Fibroblast of lung (primary cell): ENCODE results near the gene SLC38A10. TPM values are rescaled to one million over a fixed set of nuclear protein-coding genes. Genes with fewer than 3 reads are reported as not detected.

Source experiments
- DNase-seq, 2 donors: peaks; one replicate each; pipeline versions ENCODE4 v3.0.0 to v3.0.0-alpha.2; 2010; ENCODE audit warnings: low read depth in 2 of 2
- H2AFZ ChIP-seq: 2 replicates; pipeline ENCODE4 v1.5.1; 2012; ENCODE audit warnings: low read length, control low read depth, inconsistent platforms
- H3K27ac ChIP-seq: 2 replicates; pipeline ENCODE4 v1.5.1; 2011; ENCODE audit warnings: low read length, control low read depth; ENCODE audit not compliant: insufficient read depth
- H3K27me3 ChIP-seq: 2 replicates; pipeline ENCODE4 v1.5.1; 2011; ENCODE audit warnings: mild to moderate bottlenecking, low read length; ENCODE audit not compliant: control insufficient read depth, insufficient read depth
- H3K36me3 ChIP-seq: 2 replicates; pipeline ENCODE4 v1.5.1; 2011; ENCODE audit warnings: low read length; ENCODE audit not compliant: control insufficient read depth, insufficient read depth
- H3K4me1 ChIP-seq: 2 replicates; pipeline ENCODE4 v1.5.1; 2011; ENCODE audit warnings: low read length; ENCODE audit not compliant: control insufficient read depth, insufficient read depth; ENCODE audit errors: extremely low read depth
- H3K4me2 ChIP-seq: 2 replicates; pipeline ENCODE4 v1.5.1; 2011; ENCODE audit warnings: low read length, control low read depth; ENCODE audit not compliant: insufficient read depth; ENCODE audit errors: extremely low read depth
- H3K4me3 ChIP-seq, 4 experiments: fragments of 200-600 bp in 1 of 4; sonication (generic) in 1 of 4; replicated peaks in 1 of 4; 2 replicates each; pipeline ENCODE4 v1.5.1; 2011 to 2016; ENCODE audit warnings: low read length in 4 of 4, low read depth in 3 of 4, mild to moderate bottlenecking in 3 of 4, control low read depth in 2 of 4, inconsistent platforms in 1 of 4, mixed read lengths in 1 of 4; ENCODE audit not compliant: insufficient read depth in 1 of 4; ENCODE audit errors: control extremely low read depth in 1 of 4
- H3K79me2 ChIP-seq: 2 replicates; pipeline ENCODE4 v1.5.1; 2012; ENCODE audit warnings: mild to moderate bottlenecking, low read length, inconsistent platforms; ENCODE audit not compliant: control insufficient read depth, insufficient read depth
- H3K9ac ChIP-seq: 2 replicates; pipeline ENCODE4 v1.5.1; 2011; ENCODE audit warnings: mild to moderate bottlenecking, low read length, control low read depth; ENCODE audit not compliant: insufficient read depth
- H3K9me3 ChIP-seq: 2 replicates; pipeline ENCODE4 v1.5.1; 2012; ENCODE audit warnings: low read depth, low read length; ENCODE audit not compliant: control insufficient read depth, insufficient read depth
- H4K20me1 ChIP-seq: 2 replicates; pipeline ENCODE4 v1.5.1; 2011; ENCODE audit warnings: low read length; ENCODE audit not compliant: control insufficient read depth, insufficient read depth; ENCODE audit errors: extremely low read depth
- CTCF ChIP-seq, 2 donors: IDR thresholded peaks in 1 of 2; conservative IDR thresholded peaks in 1 of 2; 1 replicate in 1 of 2; 2 replicates in 1 of 2; pipeline ENCODE4 v1.5.1; 2011 to 2012; ENCODE audit warnings: low read length in 2 of 2, control low read depth in 1 of 2, inconsistent platforms in 1 of 2, low read depth in 1 of 2, mild to moderate bottlenecking in 1 of 2
- EZH2 ChIP-seq: IDR thresholded peaks from 2 replicates; pipeline ENCODE4 v1.5.1; 2012; ENCODE audit warnings: low read length, control low read depth, mild to moderate bottlenecking; ENCODE audit errors: missing control alignments
- polyA plus RNA-seq, 2 donors: library from polyadenylated mRNA; depleted of rRNA in 1 of 2; stranded (reverse) in 1 of 2; unstranded in 1 of 2; fragments of >200 nt; gene quantifications; 2 replicates each; pipeline ENCODE4 v1.2.1, GENCODE V29; 2011 to 2012; ENCODE audit warnings: missing spikeins in 1 of 2
- total RNA-seq: library from RNA; depleted of rRNA; stranded (reverse); fragments of >200 nt; gene quantifications from 2 replicates; pipeline ENCODE4 v1.2.1, GENCODE V29; 2014

Gene SLC38A10
- total and polyA plus RNA-seq, 2 donors (not counting 1 experiment from before 2014, with no cell fraction given) = 23.6 to 53.2 TPM

GRCh38 chr17:81333616-81334368 is 38.7 kb upstream of the SLC38A10 start:
- Histone ChIP-seq H4K20me1 (no peaks in the 10 kb centered on the region), H3K4me1 (peaks cover 10% of the 10 kb centered on the region), H3K27ac (no peak overlapping the region), H3K27me3 (peaks cover 28% of the 10 kb centered on the region), H3K4me2 (no peak overlapping the region), H3K36me3 (no peaks in the 10 kb centered on the region), H2AFZ (no peak overlapping the region), H3K4me3 (no peak overlapping the region), H3K79me2 (peaks cover 5% of the 10 kb centered on the region), H3K9me3 (no peaks in the 10 kb centered on the region), H3K9ac (no peak overlapping the region)
- TF ChIP-seq CTCF (conservative IDR thresholded peaks at IDR 0.05 in 1 of 2, IDR thresholded peaks at IDR 0.05 in 1 of 2; ENCODE audit: low read depth in 1 of 2, low read length in 2 of 2) = no peak
- TF ChIP-seq EZH2 = no peak
- no peak for DNase-seq

GRCh38 chr17:81332914-81333528 is 37.9 kb upstream of the SLC38A10 start:
- peaks cover 28% of the 10 kb centered on the region for H3K27me3 ChIP-seq
- no peaks in the 10 kb centered on the region for H4K20me1 ChIP-seq
- H3K79me2 ChIP-seq = no peaks in the 10 kb centered on the region
- no peak overlapping the region for H3K27ac ChIP-seq
- no peak overlapping the region for H3K4me3 ChIP-seq
- DNase-seq = no peak
- peaks cover 10% of the 10 kb centered on the region for H3K4me1 ChIP-seq
- H3K36me3 ChIP-seq = no peaks in the 10 kb centered on the region
- H3K4me2 ChIP-seq = no peak overlapping the region
- H3K9ac ChIP-seq = no peak overlapping the region
- TF ChIP-seq CTCF (conservative IDR thresholded peaks at IDR 0.05 in 1 of 2, IDR thresholded peaks at IDR 0.05 in 1 of 2; ENCODE audit: low read depth in 1 of 2, low read length in 2 of 2) (no peak), EZH2 (no peak)
- no peaks in the 10 kb centered on the region for H3K9me3 ChIP-seq
- H2AFZ ChIP-seq = no peak overlapping the region

GRCh38 chr17:81332118-81332834 is 37.2 kb upstream of the SLC38A10 start:
- Histone ChIP-seq H2AFZ (no peak overlapping the region), H3K79me2 (no peaks in the 10 kb centered on the region), H3K9ac (no peak overlapping the region), H3K4me3 (no peak overlapping the region), H3K9me3 (no peaks in the 10 kb centered on the region), H4K20me1 (no peaks in the 10 kb centered on the region), H3K27me3 (peaks cover 28% of the 10 kb centered on the region), H3K4me2 (no peak overlapping the region), H3K4me1 (peaks cover 10% of the 10 kb centered on the region), H3K27ac (no peak overlapping the region), H3K36me3 (no peaks in the 10 kb centered on the region)
- no peak for DNase-seq
- TF ChIP-seq CTCF (conservative IDR thresholded peaks at IDR 0.05 in 1 of 2, IDR thresholded peaks at IDR 0.05 in 1 of 2; ENCODE audit: low read depth in 1 of 2, low read length in 2 of 2) (no peak), EZH2 (no peak)
